VCaP (cell line): Measurements from ENCODE around the gene TMEM59L.

Source experiments
- H3K27ac ChIP-seq: fragments of 450-650 bp; 2 replicates; pipeline ENCODE4 v1.5.1; 2017
- TF ChIP-seq, protein P1 (sequence below): fragments of 450-650 bp; conservative IDR thresholded peaks from 2 replicates; pipeline ENCODE4 v1.5.1; 2017; ENCODE audit warnings: mild to moderate bottlenecking, moderate library complexity

The TMEM59L gene

DNA sequence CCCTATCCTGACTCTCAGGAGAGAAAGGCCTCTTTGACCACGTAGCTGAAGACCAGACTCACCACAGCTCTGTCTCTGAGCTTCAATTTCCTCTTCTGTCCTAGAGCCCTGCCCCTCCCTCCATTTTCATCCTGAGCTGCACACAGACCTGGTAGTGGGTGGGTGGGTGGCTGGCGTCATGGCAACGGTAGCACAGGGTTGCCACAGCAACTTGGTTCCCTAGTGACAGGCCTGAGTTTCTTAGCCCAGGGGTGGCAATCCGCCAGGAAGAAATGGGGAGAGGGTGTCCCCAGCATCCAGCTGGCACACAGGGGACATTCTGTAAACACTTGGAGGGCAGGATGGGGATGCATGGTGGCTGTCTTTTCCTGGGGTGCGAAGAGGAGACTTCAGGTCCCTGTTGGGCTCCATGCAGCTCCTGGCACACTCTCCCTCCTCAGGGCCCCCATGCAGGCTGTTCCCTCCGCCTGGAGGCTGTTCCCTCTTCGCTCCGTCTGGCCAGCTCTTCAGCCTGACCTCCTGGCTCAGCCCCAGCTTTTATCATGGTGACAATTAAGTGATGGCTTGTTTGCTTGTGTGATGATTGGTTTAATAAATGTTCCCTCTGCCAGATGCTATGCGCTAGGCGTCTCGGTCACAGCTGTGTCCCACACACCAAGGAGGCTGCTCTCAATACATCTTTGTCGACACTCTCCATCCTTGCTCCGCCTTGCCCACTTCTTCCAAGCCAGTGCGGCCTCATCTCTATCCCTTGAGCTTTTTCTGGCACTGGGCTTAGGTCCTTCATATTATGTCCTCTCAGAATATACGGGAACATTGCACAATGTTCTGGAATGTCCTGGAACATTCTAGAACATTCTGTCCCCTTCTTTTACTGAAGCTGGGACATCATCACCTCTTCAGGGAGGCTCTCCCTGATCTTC lies 16.8 kb downstream of the TMEM59L start:
- TF ChIP-seq, protein P1, sequence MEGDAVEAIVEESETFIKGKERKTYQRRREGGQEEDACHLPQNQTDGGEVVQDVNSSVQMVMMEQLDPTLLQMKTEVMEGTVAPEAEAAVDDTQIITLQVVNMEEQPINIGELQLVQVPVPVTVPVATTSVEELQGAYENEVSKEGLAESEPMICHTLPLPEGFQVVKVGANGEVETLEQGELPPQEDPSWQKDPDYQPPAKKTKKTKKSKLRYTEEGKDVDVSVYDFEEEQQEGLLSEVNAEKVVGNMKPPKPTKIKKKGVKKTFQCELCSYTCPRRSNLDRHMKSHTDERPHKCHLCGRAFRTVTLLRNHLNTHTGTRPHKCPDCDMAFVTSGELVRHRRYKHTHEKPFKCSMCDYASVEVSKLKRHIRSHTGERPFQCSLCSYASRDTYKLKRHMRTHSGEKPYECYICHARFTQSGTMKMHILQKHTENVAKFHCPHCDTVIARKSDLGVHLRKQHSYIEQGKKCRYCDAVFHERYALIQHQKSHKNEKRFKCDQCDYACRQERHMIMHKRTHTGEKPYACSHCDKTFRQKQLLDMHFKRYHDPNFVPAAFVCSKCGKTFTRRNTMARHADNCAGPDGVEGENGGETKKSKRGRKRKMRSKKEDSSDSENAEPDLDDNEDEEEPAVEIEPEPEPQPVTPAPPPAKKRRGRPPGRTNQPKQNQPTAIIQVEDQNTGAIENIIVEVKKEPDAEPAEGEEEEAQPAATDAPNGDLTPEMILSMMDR: no peak
- no peak overlapping the region for H3K27ac ChIP-seq

DNA sequence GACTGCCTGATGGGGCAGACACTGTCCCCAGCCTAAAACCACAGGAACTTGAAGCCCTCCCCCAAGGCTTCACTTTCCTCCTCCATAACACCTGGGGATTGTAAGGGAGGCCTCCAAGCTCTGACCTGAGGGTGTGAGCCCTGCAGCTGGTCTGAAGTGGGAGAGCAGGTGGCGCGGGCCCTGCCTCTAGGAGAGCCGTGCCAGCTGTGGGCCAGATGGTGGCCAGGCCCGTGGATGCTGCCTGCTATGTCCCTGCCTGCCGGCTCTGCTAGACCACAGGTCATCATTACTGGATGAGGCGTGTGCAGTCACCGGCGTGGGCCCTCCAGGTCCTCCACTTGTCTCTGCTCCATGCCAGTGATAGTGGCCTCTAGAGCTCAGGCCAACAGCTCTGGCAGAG lies 20.7 kb downstream of the TMEM59L start:
- H3K27ac ChIP-seq: no peak overlapping the region
- TF ChIP-seq, protein P1: no peak

DNA sequence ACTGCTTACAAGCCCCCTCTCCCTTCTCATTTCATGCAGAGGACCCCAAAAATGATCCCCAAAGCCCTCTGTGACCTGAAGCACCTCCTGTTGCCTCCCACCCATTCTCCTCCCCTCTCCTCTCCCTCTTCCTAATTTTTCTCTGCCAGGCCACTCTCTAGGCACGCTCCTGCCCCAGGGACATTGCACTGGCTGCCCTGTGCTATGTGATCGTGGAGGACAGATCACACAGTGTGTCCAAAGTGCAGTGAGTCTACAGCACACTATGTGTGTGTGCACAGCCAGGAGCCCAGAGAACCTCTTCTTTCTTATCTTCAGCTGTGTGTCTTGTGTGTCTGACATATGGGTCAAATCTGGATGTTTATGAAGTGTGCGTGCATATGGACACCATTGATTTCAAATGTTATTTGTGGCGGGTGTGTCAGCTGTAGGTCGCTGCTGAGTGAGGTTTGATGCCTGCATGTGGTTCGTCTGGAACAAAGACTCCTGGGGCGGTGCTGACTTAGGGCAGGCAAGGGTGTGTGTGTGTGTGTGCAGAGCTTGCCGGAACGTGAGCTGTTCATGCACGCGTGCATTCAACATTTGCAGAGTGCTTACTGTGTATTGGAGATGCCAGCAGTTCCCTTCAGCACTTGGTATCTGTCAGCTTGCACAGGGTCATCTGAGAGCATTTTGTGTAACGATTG lies 22.1 kb downstream of the TMEM59L start:
- TF ChIP-seq, protein P1: no peak
- H3K27ac ChIP-seq: 0 out of 2 replicates have a peak overlapping the region, but pooled peaks have one; percentile 13

DNA sequence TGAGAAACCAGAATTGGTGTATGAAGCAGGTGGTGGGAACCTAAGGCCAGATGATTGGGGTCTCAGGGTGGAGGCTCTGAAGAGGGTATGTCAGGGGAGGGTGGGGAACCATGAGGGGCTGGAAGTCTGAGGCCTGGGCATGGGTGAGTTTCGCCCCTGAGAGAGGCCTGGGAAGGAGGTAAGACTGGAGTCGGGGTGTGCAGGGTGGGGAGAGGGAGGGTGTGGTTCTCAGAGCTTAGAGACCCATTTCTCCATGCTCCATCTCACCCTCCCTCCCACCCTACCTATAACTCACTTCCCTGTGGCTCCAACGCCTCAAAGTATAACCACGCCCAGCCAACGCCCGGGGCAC lies 23.1 kb downstream of the TMEM59L start:
- 0 out of 2 replicates have a peak overlapping the region, but pooled peaks have one; percentile 13 for H3K27ac ChIP-seq
- TF ChIP-seq, protein P1: no peak

DNA sequence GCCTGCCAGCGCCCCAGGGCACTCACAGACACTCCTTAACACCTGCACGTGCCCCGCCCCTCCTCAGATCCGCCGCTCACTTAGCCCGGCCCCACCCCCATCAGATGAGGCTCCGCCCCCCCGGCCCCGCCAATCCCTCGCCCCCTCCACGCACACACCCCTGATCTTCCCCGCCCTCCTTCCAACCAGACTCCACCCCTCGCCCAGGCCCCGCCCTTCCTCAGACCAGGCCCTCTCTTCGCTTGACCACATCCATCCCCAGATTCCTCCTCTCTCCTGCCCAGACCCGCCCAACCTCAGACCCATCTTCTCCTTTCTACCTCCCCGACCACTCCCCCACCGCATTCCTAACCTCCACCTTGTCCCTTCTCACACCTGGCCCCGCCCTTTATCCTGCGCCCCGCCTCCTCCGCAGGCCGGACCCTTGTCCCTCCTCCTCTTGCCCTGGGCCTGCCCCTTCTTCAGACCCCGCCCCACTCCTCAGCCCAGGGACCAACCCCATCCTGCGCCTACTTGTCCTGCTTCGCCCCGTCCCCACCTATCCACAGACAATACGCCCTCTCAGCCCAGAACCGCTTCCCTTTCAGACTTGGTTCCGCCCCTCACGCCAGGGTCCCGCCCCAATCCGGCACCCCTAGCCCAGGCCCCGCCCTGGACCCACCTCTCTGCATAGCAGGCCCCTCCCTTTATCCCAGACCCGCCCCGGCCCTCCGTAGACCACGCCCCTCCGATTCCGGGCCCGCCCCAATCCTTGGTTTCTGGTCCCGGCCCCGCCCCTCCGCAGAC lies 23.7 kb downstream of the TMEM59L start:
- H3K27ac ChIP-seq: peak overlapping the region; percentile 90

GRCh38 chr19:18636969-18637629 lies 24.4 kb downstream of the TMEM59L start, which contains the start of gene KLHL26:
Gene KLHL26 (plus strand): TSS chr19:18637028. CDS start chr19:18637055, 27 bp downstream.
- TF ChIP-seq, protein P1: no peak
- peak within 1 kb of the TSS; percentile 90 for H3K27ac ChIP-seq

More for the DNA sequence above, 23.7 kb downstream of the TMEM59L start:
- TF ChIP-seq, protein P1: no peak
